HCT116 (cell line): ENCODE results near the gene CATSPERZ. TPM values are rescaled to one million over a fixed set of nuclear protein-coding genes. Genes with fewer than 3 reads are reported as not detected.

Experiments used
- ATAC-seq: fragments of 200-7000 bp; cut with Tn5 transposase; 2 replicates; pipeline ENCODE4 v1.9.1; 2020; ENCODE audit warnings: mild to moderate bottlenecking, moderate library complexity
- BruUV-seq: library from RNA; stranded (reverse); fragments of 400-500 nt; replicated peaks from 2 replicates; lab custom pipeline; 2021; lab: Mats Ljungman, UMichigan
- CTCF ChIA-PET: fragments of 300-600 bp; sonication (Branson Sonifier 250); formaldehyde crosslinking; loops from one replicate; lab custom pipeline; 2021; ENCODE audit warnings: antibody characterized with exemption; lab: Charles Lee
- POLR2A ChIA-PET: fragments of 300-600, 350-600 bp; sonication (Branson Sonifier 250); formaldehyde crosslinking; loops from one replicate; lab custom pipeline; 2021; ENCODE audit warnings: antibody characterized with exemption; lab: Charles Lee
- RAD21 ChIA-PET, 2 experiments: fragments of 300-600 bp; sonication (Branson Sonifier 250); formaldehyde crosslinking; loops; one replicate each; lab custom pipeline; 2023; ENCODE audit warnings: low total read pairs in 2 of 2; ENCODE audit not compliant: uncharacterized antibody in 2 of 2, unreplicated experiment in 2 of 2, low non-redundant PET in 1 of 2; lab: Charles Lee
- DNase-seq: peaks from one replicate; pipeline ENCODE4 v3.0.0-alpha.2; 2010; ENCODE audit warnings: low read depth, low spot score
- H2AFZ ChIP-seq: fragments of 200-600 bp; shearing (Covaris generic), sonication (generic); 2 replicates; pipeline ENCODE4 v1.6.1; 2017; ENCODE audit warnings: low read depth, mixed run types, mixed read lengths, antibody characterized with exemption, low read length; ENCODE audit not compliant: poor library complexity, severe bottlenecking
- H3K27ac ChIP-seq: 2 replicates; pipeline ENCODE4 v1.5.1; 2012; ENCODE audit warnings: low read depth, low read length
- H3K27me3 ChIP-seq: fragments of 200-600 bp; sonication (generic); 2 replicates; pipeline ENCODE4 v1.6.1; 2016; ENCODE audit warnings: mixed run types, low read length, mixed read lengths; ENCODE audit not compliant: insufficient read depth
- H3K36me3 ChIP-seq, 2 experiments: fragments of 200-500 bp in 1 of 2; fragments of 200-600 bp in 1 of 2; sonication (Bioruptor generic) in 1 of 2; sonication (generic) in 1 of 2; 2 replicates each; pipeline versions ENCODE4 v1.5.1 to v1.6.1; 2014 to 2016; ENCODE audit warnings: low read length in 2 of 2, inconsistent platforms in 1 of 2, mixed read lengths in 1 of 2, mixed run types in 1 of 2; ENCODE audit not compliant: insufficient read depth in 2 of 2, control insufficient read depth in 1 of 2
- H3K4me1 ChIP-seq, 2 experiments: fragments of 200-600 bp in 1 of 2; sonication (generic) in 1 of 2; 2 replicates each; pipeline versions ENCODE4 v1.5.1 to v1.6.1; 2012 to 2017; ENCODE audit warnings: low read length in 2 of 2, inconsistent platforms in 1 of 2, mild to moderate bottlenecking in 1 of 2, mixed read lengths in 1 of 2, mixed run types in 1 of 2, moderate library complexity in 1 of 2; ENCODE audit not compliant: insufficient read depth in 2 of 2, control insufficient read depth in 1 of 2
- H3K4me2 ChIP-seq: fragments of 200-600 bp; sonication (generic); 2 replicates; pipeline ENCODE4 v1.6.1; 2017; ENCODE audit warnings: mixed run types, low read length, mixed read lengths
- H3K4me3 ChIP-seq, 2 experiments: fragments of 200-600 bp in 1 of 2; sonication (generic) in 1 of 2; replicated peaks in 1 of 2; 2 replicates each; pipeline ENCODE4 v1.5.1; 2011 to 2016; ENCODE audit warnings: low read length in 2 of 2, control low read depth in 1 of 2, low read depth in 1 of 2, mild to moderate bottlenecking in 1 of 2, mixed read lengths in 1 of 2, mixed run types in 1 of 2
- H3K79me2 ChIP-seq: fragments of 200-600 bp; sonication (generic); 2 replicates; pipeline ENCODE4 v1.6.1; 2017; ENCODE audit warnings: mild to moderate bottlenecking, mixed run types, low read length, moderate library complexity, mixed read lengths; ENCODE audit not compliant: insufficient read depth
- H3K9ac ChIP-seq: fragments of 200-600 bp; sonication (generic); 2 replicates; pipeline ENCODE4 v1.6.1; 2016; ENCODE audit warnings: low read length, mixed read lengths
- H3K9me2 ChIP-seq: fragments of 200-600 bp; sonication (generic), shearing (Covaris generic); 2 replicates; pipeline ENCODE4 v1.6.1; 2017; ENCODE audit warnings: mixed run types, mild to moderate bottlenecking, moderate library complexity; ENCODE audit not compliant: insufficient read depth
- H3K9me3 ChIP-seq, 2 experiments: fragments of 200-500 bp in 1 of 2; fragments of 200-600 bp in 1 of 2; sonication (Bioruptor generic) in 1 of 2; sonication (generic) in 1 of 2; 2 replicates each; pipeline ENCODE4 v1.6.1; 2014 to 2017; ENCODE audit warnings: low read length in 2 of 2, mixed read lengths in 2 of 2, inconsistent platforms in 1 of 2, low read depth in 1 of 2, mild to moderate bottlenecking in 1 of 2, mixed run types in 1 of 2, moderate library complexity in 1 of 2; ENCODE audit not compliant: control insufficient read depth in 1 of 2, insufficient read depth in 1 of 2
- H4K20me1 ChIP-seq: fragments of 200-600 bp; sonication (generic), shearing (Covaris generic); 2 replicates; pipeline ENCODE4 v1.6.1; 2017; ENCODE audit warnings: mixed run types, mild to moderate bottlenecking, moderate library complexity; ENCODE audit not compliant: insufficient read depth
- ATF3 ChIP-seq: IDR thresholded peaks from 2 replicates; pipeline ENCODE4 v1.6.1; 2012
- CBX3 ChIP-seq: IDR thresholded peaks from 2 replicates; pipeline ENCODE4 v1.6.1; 2012; ENCODE audit warnings: low read depth
- CEBPB ChIP-seq: IDR thresholded peaks from 2 replicates; pipeline ENCODE4 v1.6.1; 2012; ENCODE audit warnings: low read depth
- CTCF ChIP-seq, 3 experiments: fragments of 200-600 bp in 1 of 3; sonication (generic) in 1 of 3; IDR thresholded peaks in 2 of 3; conservative IDR thresholded peaks in 1 of 3; 2 replicates each; pipeline ENCODE4 v1.5.1; 2012 to 2017; ENCODE audit warnings: low read depth in 2 of 3, low read length in 2 of 3, antibody characterized with exemption in 1 of 3, borderline replicate concordance in 1 of 3, control low read depth in 1 of 3, mild to moderate bottlenecking in 1 of 3, mixed read lengths in 1 of 3, mixed run types in 1 of 3, moderate library complexity in 1 of 3; ENCODE audit not compliant: insufficient read depth in 1 of 3
- ELF1 ChIP-seq: IDR thresholded peaks from 2 replicates; pipeline ENCODE4 v1.6.1; 2012; ENCODE audit warnings: low read depth, borderline replicate concordance
- EZH2 ChIP-seq: fragments of 200-600 bp; sonication (generic); IDR thresholded peaks from 2 replicates; pipeline ENCODE4 v1.6.1; 2017; ENCODE audit warnings: antibody characterized with exemption, mixed run types
- EZH2phosphoT487 ChIP-seq: fragments of 200-600 bp; IDR thresholded peaks from 2 replicates; pipeline ENCODE4 v1.6.1; 2018; ENCODE audit warnings: antibody characterized with exemption, borderline replicate concordance
- JUND ChIP-seq: IDR thresholded peaks from 2 replicates; pipeline ENCODE4 v1.6.1; 2012
- MAX ChIP-seq: IDR thresholded peaks from 2 replicates; pipeline ENCODE4 v1.6.1; 2012
- POLR2A ChIP-seq: IDR thresholded peaks from 2 replicates; pipeline ENCODE4 v1.7.0; 2011; ENCODE audit warnings: borderline replicate concordance; ENCODE audit not compliant: insufficient read depth, insufficient read length; ENCODE audit errors: extremely low read depth
- RAD21 ChIP-seq: IDR thresholded peaks from 2 replicates; pipeline ENCODE4 v1.6.1; 2012; ENCODE audit warnings: low read depth, mild to moderate bottlenecking
- REST ChIP-seq: IDR thresholded peaks from 2 replicates; pipeline ENCODE4 v1.6.1; 2012; ENCODE audit warnings: low read depth
- SIN3A ChIP-seq: IDR thresholded peaks from 2 replicates; pipeline ENCODE4 v1.6.1; 2012; ENCODE audit warnings: low read depth
- SP1 ChIP-seq: IDR thresholded peaks from 2 replicates; pipeline ENCODE4 v1.6.1; 2012; ENCODE audit warnings: low read depth
- SRF ChIP-seq: IDR thresholded peaks from 2 replicates; pipeline ENCODE4 v1.6.1; 2012; ENCODE audit warnings: low read depth
- TCF7L2 ChIP-seq: IDR thresholded peaks from 2 replicates; pipeline ENCODE4 v1.7.0; 2011; ENCODE audit warnings: borderline replicate concordance, inconsistent platforms; ENCODE audit not compliant: insufficient read depth, insufficient read length; ENCODE audit errors: extremely low read depth
- ZBTB33 ChIP-seq: IDR thresholded peaks from 2 replicates; pipeline ENCODE4 v1.6.1; 2011; ENCODE audit warnings: mild to moderate bottlenecking, low read length, moderate library complexity; ENCODE audit not compliant: insufficient replicate concordance; ENCODE audit errors: extremely low read depth
- ZFX ChIP-seq: fragments of 450-650 bp; IDR thresholded peaks from 2 replicates; pipeline ENCODE4 v1.6.1; 2017
- ZNF274 ChIP-seq: fragments of 200-500 bp; sonication (Bioruptor generic); IDR thresholded peaks from 2 replicates; pipeline ENCODE4 v1.6.1; 2014; ENCODE audit warnings: mild to moderate bottlenecking, low read depth, low read length, inconsistent platforms
- intact Hi-C: fragments of 100-400 bp; cut with micrococcal nuclease; formaldehyde crosslinking; loops from 2 replicates; pipeline ENCODE4 v1.10.0; 2022
- total RNA-seq: library from RNA; stranded (reverse); gene quantifications from one replicate; pipeline ENCODE4 v1.2.1, GENCODE V29; 2021; ENCODE audit not compliant: unreplicated experiment

CATSPERZ gene
- total RNA-seq, 1 experiment from 2014 or later, result 1.7 TPM

GRCh38 chr11:64291262-64291751, 8.9 kb upstream of the CATSPERZ start, which contains the start of gene KCNK4:
KCNK4 (plus strand) TSS chr11:64291302; CDS start chr11:64293019, 1,717 bp downstream.
- Histone ChIP-seq H3K9me2 (no peaks in the 10 kb centered on the region), H3K36me3 (no peaks in the 10 kb centered on the region), H3K27me3 (no peaks in the 10 kb centered on the region), H3K9ac (no peak within 1 kb of the TSS), H3K27ac (no peak within 1 kb of the TSS), H3K4me1 (peaks cover 4 to 8% of the 10 kb centered on the region in 2 experiments; a peak in 3 of 4 replicates), H3K4me3 (no peak within 1 kb of the TSS), H3K79me2 (no peaks in the 10 kb centered on the region), H3K9me3 (no peaks in the 10 kb centered on the region), H4K20me1 (no peaks in the 10 kb centered on the region), H3K4me2 (no peak within 1 kb of the TSS), H2AFZ (no peak within 1 kb of the TSS)
- BruUV-seq, result no TSS peak
- TF ChIP-seq EZH2phosphoT487 (no peak), SIN3A (no peak), REST (no peak), ATF3 (no peak), ZNF274 (no peak), MAX (no peak), JUND (no peak), POLR2A (no peak), SP1 (no peak), ZFX (no peak), ZBTB33 (no peak), TCF7L2 (no peak), RAD21 (no peak), CBX3 (no peak), EZH2 (no peak), CTCF (IDR thresholded peaks at IDR 0.05 in 2 of 3, conservative IDR thresholded peaks at IDR 0.05 in 1 of 3; ENCODE audit: borderline replicate concordance in 1 of 3, insufficient read depth in 1 of 3, low read depth in 2 of 3, low read length in 2 of 3) (no peak), ELF1 (no peak), CEBPB (no peak), SRF (no peak)
- RAD21 ChIA-PET, result no interaction called here
- intact Hi-C loops, result no loop called here
- ATAC-seq, result no peak
- POLR2A ChIA-PET, result no interaction called here
- DNase-seq, result no peak
- CTCF ChIA-PET, result no interaction called here
